Measurements from ENCODE around the gene HIKESHI. TPM values are rescaled to one million over a fixed set of nuclear protein-coding genes. Genes with fewer than 3 reads are reported as not detected.

The HIKESHI gene
- total RNA-seq, 1 donor from 2014 or later = 54.0 TPM

- Mint-ChIP-seq H3K4me1 (peaks cover 6% of the 10 kb centered on the region), H3K4me3 (no peak overlapping the region), H3K9me3 (no peaks in the 10 kb centered on the region), H3K27ac (no peak overlapping the region), H3K27me3 (peaks cover 3% of the 10 kb centered on the region), H3K36me3 (ENCODE audit: low read depth) (no peaks in the 10 kb centered on the region)
- no peak for DNase-seq
- intact Hi-C loops (cut with micrococcal nuclease) = no loop called here
Measured at GRCh38 chr11:86372586-86372985, 70.5 kb downstream of the HIKESHI start.

DNA sequence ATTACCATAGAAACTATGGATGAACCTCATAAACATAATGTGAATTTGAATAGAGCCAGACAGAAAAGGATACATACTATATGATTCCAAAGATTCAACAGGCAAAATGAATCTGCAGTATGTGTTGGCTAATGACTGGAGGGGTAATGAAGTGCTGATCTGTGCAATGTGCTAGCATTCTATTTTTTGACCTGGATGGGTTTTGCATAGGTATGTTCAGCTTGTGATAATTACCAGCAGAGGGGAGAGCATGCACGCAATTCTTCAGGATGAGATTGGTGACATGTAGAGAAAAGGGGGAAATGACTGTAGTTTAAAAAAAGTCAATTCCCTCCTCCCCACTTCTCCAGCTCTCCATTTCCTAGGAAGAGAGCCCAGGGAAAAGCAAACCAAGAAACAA lies 72.0 kb downstream of the HIKESHI start:
- no peak for DNase-seq
- Mint-ChIP-seq H3K27me3 (peaks cover 3% of the 10 kb centered on the region), H3K9me3 (no peaks in the 10 kb centered on the region), H3K4me1 (peaks cover 6% of the 10 kb centered on the region), H3K27ac (no peak overlapping the region), H3K4me3 (no peak overlapping the region), H3K36me3 (ENCODE audit: low read depth) (no peaks in the 10 kb centered on the region)
- intact Hi-C loops (cut with micrococcal nuclease) = no loop called here

DNA sequence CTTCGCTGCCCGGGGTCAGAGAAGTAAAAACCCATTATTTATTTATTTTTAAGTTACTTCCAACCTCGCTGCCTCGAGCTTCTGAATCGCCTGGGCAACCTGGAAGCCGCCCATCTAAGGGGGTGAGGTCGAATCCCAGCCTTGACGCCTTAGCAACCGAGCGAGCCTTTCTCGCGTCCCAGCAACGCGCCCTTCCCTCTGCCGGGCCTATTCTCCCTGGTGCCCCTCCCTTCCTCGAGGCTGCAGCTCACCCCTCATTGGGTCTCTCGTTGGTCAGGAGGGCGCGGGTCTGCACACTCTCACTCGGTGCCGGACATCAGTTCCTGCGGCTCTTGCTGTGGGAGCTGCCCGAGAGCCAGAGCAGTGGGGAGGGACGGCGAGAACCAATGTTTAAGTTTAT lies 72.5 kb downstream of the HIKESHI start, which contains the start of gene CCDC81:
CCDC81 (plus strand) TSS at position 302 of the 400 bp plus-strand sequence. CDS start 277 bp downstream, outside the sequence.
- DNase-seq = no peak
- peaks cover 3% of the 10 kb centered on the region for H3K27me3 Mint-ChIP-seq
- H3K27ac Mint-ChIP-seq = no peak within 1 kb of the TSS
- intact Hi-C loops (cut with micrococcal nuclease) = no loop called here
- no peak within 1 kb of the TSS for H3K4me3 Mint-ChIP-seq
- no peaks in the 10 kb centered on the region for H3K36me3 Mint-ChIP-seq (ENCODE audit: low read depth)
- peaks cover 6% of the 10 kb centered on the region for H3K4me1 Mint-ChIP-seq
- H3K9me3 Mint-ChIP-seq = no peaks in the 10 kb centered on the region

DNA sequence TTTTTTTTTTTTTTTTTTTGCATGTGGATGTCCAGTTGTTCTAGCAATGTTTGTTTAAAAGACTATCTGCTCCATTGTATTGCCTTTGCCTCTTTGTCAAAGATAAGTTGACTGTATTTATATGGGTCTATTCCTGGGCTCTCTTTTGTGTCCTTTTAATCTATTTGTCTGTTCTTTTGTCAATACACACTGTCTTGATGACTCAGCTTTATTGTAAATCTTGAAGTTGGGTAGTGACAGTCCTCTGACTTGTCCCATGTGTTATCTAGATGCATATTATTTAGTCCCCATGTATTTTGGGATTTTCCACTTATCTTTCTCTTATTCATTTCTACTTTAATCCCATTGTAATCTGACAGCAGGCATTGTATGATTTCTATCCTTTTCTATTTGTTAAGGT lies 75.9 kb downstream of the HIKESHI start:
- peaks cover 3% of the 10 kb centered on the region for H3K27me3 Mint-ChIP-seq
- H3K27ac Mint-ChIP-seq = no peak overlapping the region
- H3K36me3 Mint-ChIP-seq (ENCODE audit: low read depth) = no peaks in the 10 kb centered on the region
- no peak overlapping the region for H3K4me3 Mint-ChIP-seq
- DNase-seq = no peak
- no peaks in the 10 kb centered on the region for H3K9me3 Mint-ChIP-seq
- intact Hi-C loops (cut with micrococcal nuclease) = no loop called here
- no peaks in the 10 kb centered on the region for H3K4me1 Mint-ChIP-seq

- H3K27ac Mint-ChIP-seq = no peak overlapping the region
- H3K9me3 Mint-ChIP-seq = no peaks in the 10 kb centered on the region
- intact Hi-C loops (cut with micrococcal nuclease) = no loop called here
- H3K4me1 Mint-ChIP-seq = no peaks in the 10 kb centered on the region
- DNase-seq = no peak
- no peaks in the 10 kb centered on the region for H3K36me3 Mint-ChIP-seq (ENCODE audit: low read depth)
- no peak overlapping the region for H3K4me3 Mint-ChIP-seq
- no peaks in the 10 kb centered on the region for H3K27me3 Mint-ChIP-seq
Measured at GRCh38 chr11:86380295-86381059, 78.4 kb downstream of the HIKESHI start.

DNA sequence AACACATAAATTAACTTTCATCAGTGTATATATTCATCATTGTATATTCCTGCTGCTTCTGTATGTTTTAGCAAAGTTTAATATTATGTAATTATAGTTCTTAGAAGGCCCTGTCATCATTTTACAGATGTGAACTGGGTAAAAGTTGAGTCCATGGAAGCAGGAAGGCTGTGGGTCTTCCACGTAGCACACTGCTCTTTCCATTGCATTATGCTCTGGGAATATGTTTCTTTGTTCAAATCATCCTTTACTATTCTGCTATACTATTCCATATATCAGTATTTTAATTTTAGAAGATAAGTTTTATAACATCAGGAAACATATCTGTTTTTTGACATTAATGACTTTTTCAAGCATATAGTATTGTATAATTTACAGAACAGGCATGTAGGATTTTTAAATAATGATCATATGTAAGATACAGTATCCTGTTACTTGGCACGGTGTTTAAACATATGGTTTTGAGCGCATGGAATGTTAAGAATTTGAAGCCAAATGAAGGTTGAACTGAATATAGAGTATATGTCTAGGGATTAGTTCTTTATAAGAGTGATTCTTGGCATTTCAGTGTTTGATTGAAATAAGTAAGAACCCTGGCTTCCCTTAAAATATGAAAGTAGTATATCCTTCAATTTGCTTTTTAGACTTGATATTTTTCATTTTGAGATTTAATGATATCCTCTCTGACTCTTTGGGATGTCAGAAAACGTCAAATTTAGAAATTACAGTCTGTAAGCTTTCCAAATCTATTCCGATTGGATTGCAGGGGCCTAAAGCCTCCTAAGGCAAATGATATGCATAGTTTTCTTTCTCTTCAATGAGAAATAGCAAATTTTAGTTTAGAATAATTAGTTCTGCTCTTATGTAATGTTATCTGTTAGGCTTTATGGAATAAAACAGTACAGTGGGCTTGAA lies 81.3 kb downstream of the HIKESHI start:
- no peaks in the 10 kb centered on the region for H3K4me1 Mint-ChIP-seq
- intact Hi-C loops (cut with micrococcal nuclease) = no loop called here
- no peak overlapping the region for H3K4me3 Mint-ChIP-seq
- no peaks in the 10 kb centered on the region for H3K36me3 Mint-ChIP-seq (ENCODE audit: low read depth)
- DNase-seq = no peak
- no peaks in the 10 kb centered on the region for H3K27me3 Mint-ChIP-seq
- no peaks in the 10 kb centered on the region for H3K9me3 Mint-ChIP-seq
- H3K27ac Mint-ChIP-seq = no peak overlapping the region

DNA sequence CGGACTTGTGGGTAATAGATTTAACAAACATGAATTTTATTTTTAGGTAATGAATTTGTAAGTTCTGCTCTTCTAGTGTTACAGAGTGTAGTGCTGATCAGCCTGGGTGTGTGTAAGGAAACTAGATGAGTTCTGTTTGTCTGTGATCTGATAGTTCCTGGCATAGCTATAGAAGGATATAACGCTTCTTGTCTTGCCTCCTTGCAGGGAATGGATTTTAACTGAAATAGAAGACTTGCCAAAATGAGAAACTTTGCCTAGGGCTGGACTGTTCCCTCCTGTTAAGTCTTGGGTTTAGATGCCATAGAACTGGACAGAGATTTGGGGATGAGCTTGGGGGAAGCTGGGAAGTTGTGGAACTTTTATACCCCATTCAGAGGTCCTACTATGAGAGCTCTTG lies 84.2 kb downstream of the HIKESHI start:
- intact Hi-C loops (cut with micrococcal nuclease) = no loop called here
- no peaks in the 10 kb centered on the region for H3K36me3 Mint-ChIP-seq (ENCODE audit: low read depth)
- H3K27me3 Mint-ChIP-seq = no peaks in the 10 kb centered on the region
- no peak overlapping the region for H3K4me3 Mint-ChIP-seq
- no peak for DNase-seq
- H3K4me1 Mint-ChIP-seq = no peaks in the 10 kb centered on the region
- H3K9me3 Mint-ChIP-seq = no peaks in the 10 kb centered on the region
- no peak overlapping the region for H3K27ac Mint-ChIP-seq

DNA sequence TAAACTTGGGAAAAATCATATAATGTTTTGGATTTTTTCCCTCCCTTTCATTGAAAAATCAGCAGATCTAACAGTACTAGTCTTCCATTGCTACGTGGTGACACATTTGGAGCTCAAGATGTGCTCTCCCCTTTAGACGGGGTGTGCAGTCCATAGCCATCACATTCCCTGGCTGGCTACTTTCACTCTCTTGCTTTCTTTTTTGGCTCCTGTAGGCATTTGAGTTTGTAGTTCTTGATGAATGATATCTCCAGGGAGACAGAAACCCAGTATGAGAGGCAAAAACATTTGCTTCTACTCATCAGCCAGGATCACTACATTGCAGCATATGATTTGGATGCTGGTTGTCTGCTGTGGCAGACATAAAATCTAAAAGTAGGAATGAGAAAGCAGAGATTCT lies 84.7 kb downstream of the HIKESHI start:
- DNase-seq = no peak
- H3K36me3 Mint-ChIP-seq (ENCODE audit: low read depth) = no peaks in the 10 kb centered on the region
- no peaks in the 10 kb centered on the region for H3K27me3 Mint-ChIP-seq
- no peak overlapping the region for H3K27ac Mint-ChIP-seq
- H3K9me3 Mint-ChIP-seq = no peaks in the 10 kb centered on the region
- no peak overlapping the region for H3K4me3 Mint-ChIP-seq
- intact Hi-C loops (cut with micrococcal nuclease) = no loop called here
- no peaks in the 10 kb centered on the region for H3K4me1 Mint-ChIP-seq

- H3K4me1 Mint-ChIP-seq = no peaks in the 10 kb centered on the region
- DNase-seq = no peak
Measured at GRCh38 chr11:86388198-86388597, 86.2 kb downstream of the HIKESHI start.

DNA sequence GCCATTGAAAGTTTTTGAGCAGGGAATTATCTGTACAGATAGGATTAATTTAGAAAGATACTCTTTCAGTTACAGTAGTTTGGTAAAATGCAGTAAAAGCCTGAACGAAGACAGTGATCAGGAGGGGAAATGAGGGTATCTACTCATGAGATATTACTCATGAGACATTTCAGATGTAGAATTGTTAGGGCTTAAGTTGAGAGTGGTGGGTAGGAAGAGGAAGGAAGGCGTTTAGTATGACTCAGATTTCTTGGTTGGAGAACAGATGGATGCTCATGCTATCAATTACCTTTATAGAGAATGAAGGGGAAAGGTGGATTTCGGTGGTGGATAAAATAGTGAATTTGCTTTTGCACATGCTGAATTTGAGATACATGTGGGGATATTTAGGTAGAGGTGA lies 88.4 kb downstream of the HIKESHI start:
- no peak overlapping the region for H3K4me3 Mint-ChIP-seq
- intact Hi-C loops (cut with micrococcal nuclease) = no loop called here
- no peaks in the 10 kb centered on the region for H3K36me3 Mint-ChIP-seq (ENCODE audit: low read depth)
- no peak for DNase-seq
- H3K27ac Mint-ChIP-seq = no peak overlapping the region
- no peaks in the 10 kb centered on the region for H3K27me3 Mint-ChIP-seq
- H3K4me1 Mint-ChIP-seq = no peaks in the 10 kb centered on the region
- H3K9me3 Mint-ChIP-seq = peaks cover 4% of the 10 kb centered on the region

More at GRCh38 chr11:86388198-86388597, 86.2 kb downstream of the HIKESHI start:
- Mint-ChIP-seq H3K4me3 (no peak overlapping the region), H3K27ac (no peak overlapping the region), H3K36me3 (ENCODE audit: low read depth) (no peaks in the 10 kb centered on the region), H3K27me3 (no peaks in the 10 kb centered on the region), H3K9me3 (peaks cover 4% of the 10 kb centered on the region)
- intact Hi-C loops (cut with micrococcal nuclease) = no loop called here

DNA sequence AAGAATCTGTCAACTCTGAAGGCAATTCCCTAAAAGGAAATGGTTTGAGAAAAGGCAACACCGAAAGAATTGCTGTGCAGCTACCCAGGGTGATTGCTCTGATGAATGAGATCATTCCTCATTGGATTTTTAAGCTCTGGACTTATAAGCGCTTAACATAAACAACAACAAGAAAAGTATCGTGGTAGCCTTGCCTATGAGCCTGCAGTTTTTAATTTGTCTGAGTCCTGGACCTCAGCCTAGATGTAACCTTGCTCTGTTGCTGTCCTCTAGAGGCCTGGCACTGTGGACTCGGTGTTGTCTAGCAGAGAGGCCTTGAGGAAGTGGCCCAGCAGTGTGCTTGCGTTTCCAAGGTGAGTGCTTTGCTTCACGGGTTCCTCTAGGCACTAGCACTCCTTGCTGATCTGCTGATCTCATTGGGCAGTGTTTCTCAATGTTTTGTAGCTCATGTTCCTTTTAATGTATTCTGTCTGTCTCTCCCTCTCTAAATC lies 93.1 kb downstream of the HIKESHI start:
- Mint-ChIP-seq H3K9me3 (peaks cover 4% of the 10 kb centered on the region), H3K36me3 (ENCODE audit: low read depth) (no peaks in the 10 kb centered on the region), H3K4me1 (peaks cover 2% of the 10 kb centered on the region), H3K4me3 (no peak overlapping the region), H3K27me3 (no peaks in the 10 kb centered on the region), H3K27ac (no peak overlapping the region)
- DNase-seq = no peak
- intact Hi-C loops (cut with micrococcal nuclease) = no loop called here

Measured in activated CD4-positive, alpha-beta T cell treated with anti-CD3 and anti-CD28 coated beads, Interleukin-2, amount 10 ng/mL, durations not matched to agents 24 days and 14 days (primary cell).